Aortic smooth muscle cell (primary cell): ENCODE results near the gene MICU1. TPM values are rescaled to one million over a fixed set of nuclear protein-coding genes. Genes with fewer than 3 reads are reported as not detected.

Source experiments
- total RNA-seq: library from RNA; depleted of rRNA; stranded (reverse); fragments of >200 nt; gene quantifications from 2 replicates; pipeline ENCODE4 v1.2.3, GENCODE V29; 2014

Gene MICU1
- 50.1 and 59.5 TPM in 2 replicates for total RNA-seq

GRCh38 chr10:72625608-72626443 is at the start of gene MICU1:
MICU1 (minus strand) TSS chr10:72626079; CDS start chr10:72566793, 59,286 bp downstream.

GRCh38 chr10:72354356-72355213 is 271.3 kb downstream of the MICU1 start, which contains the start of gene DNAJB12:
DNAJB12 (minus strand) TSS chr10:72354919; CDS start chr10:72354897, 22 bp downstream.

Other genes starting within 250 kb of the MICU1 start
- gene MCU, start 66.1 kb upstream of the MICU1 start, total RNA-seq = 27.1 and 36.9 TPM in 2 replicates